Renal cortex interstitium (tissue), 15 donors: Measurements from ENCODE around the gene AGER. TPM values are rescaled to one million over a fixed set of nuclear protein-coding genes. Genes with fewer than 3 reads are reported as not detected.
"Not testable (repeated sequence)": the region's sequence is repeated elsewhere in the genome, so short reads cannot be mapped to it uniquely, and the experiment has no call there.

Experiments used
- DNase-seq, 11 donors: peaks; one replicate each; pipeline ENCODE4 v3.0.0-alpha.2; 2013; ENCODE audit warnings: low read depth in 9 of 11, low spot score in 4 of 11; ENCODE audit errors: extremely low read depth in 1 of 11
- long read RNA-seq, 16 experiments: transcript quantifications; one replicate each; lab custom pipeline, GENCODE V29; 2026
- polyA plus RNA-seq, 3 donors: library from polyadenylated mRNA; unstranded; fragments of 120-200 nt; gene quantifications; one replicate each; pipeline ENCODE4 v1.2.1, GENCODE V29; 2013; ENCODE audit not compliant: insufficient read length in 3 of 3

AGER gene
- polyA plus RNA-seq: 10 to 100 TPM; 23.8 to 25.3 (median 24.9) TPM
- long read RNA-seq, donor 1, partial matches to known transcripts: 0 of 2 reads
- long read RNA-seq, donor 1, other reads (novel, unspliced or antisense): 0 of 2 reads
- long read RNA-seq, donor 2: 0 reads
- long read RNA-seq, donor 3, partial matches to known transcripts: 0 of 1 reads
- long read RNA-seq, donor 3, other reads (novel, unspliced or antisense): 0 of 1 reads
- long read RNA-seq, donor 4, partial matches to known transcripts: 0 of 3 reads
- long read RNA-seq, donor 4, other reads (novel, unspliced or antisense): 0 of 3 reads
- long read RNA-seq, donor 5: 0 reads
- long read RNA-seq, donor 6, partial matches to known transcripts: 0 of 4 reads
- long read RNA-seq, donor 6, other reads (novel, unspliced or antisense): 0 of 4 reads
- long read RNA-seq, donor 7, partial matches to known transcripts: 0 of 2 reads
- long read RNA-seq, donor 7, other reads (novel, unspliced or antisense): 0 of 2 reads
- long read RNA-seq, donor 8: 0 reads
- long read RNA-seq, donor 9, partial matches to known transcripts: 0 of 4 reads
- long read RNA-seq, donor 9, other reads (novel, unspliced or antisense): 0 of 4 reads
- long read RNA-seq, donor 10, partial matches to known transcripts: 0 of 3 reads
- long read RNA-seq, donor 10, other reads (novel, unspliced or antisense): 0 of 3 reads
- long read RNA-seq, donor 11: 0 reads
- long read RNA-seq, donor 12, partial matches to known transcripts: 0 of 1 reads
- long read RNA-seq, donor 12, other reads (novel, unspliced or antisense): 0 of 1 reads
- long read RNA-seq, donor 13: 0 reads
- long read RNA-seq, donor 14, partial matches to known transcripts: 0 of 3 reads
- long read RNA-seq, donor 14, other reads (novel, unspliced or antisense): 0 of 3 reads
- long read RNA-seq, donor 15, partial matches to known transcripts: 0 of 1 reads
- long read RNA-seq, donor 15, other reads (novel, unspliced or antisense): 0 of 1 reads
- long read RNA-seq, donor 16, partial matches to known transcripts: 0 of 2 reads
- long read RNA-seq, donor 16, other reads (novel, unspliced or antisense): 0 of 2 reads

DNA sequence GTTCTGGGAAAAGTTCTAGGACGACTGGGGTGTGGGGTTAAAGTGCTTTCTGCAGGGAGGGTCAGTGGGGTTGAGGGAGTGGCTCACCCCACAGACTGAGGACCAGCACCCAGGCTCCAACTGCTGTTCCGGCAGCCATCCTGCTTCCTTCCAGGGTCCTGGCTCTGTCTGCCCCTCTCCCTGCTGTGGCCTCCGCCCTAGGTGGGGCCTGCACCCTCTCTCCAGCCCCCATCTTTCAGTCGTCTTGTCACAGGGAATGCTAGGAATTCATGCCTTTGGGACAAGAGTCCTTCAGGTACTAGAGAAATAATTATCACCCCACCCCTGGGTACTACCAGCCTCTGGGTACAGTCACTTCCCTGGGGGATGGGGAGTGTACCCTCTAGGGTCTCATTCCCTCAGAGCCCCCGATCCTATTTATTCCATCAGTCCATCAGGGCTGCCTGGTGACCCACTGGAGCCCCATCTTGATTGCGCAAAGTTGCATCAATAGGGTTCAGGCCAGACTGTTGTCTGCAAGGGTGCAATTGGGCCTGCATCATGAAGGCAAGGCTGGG lies at the start of gene AGER:
Gene AGER (minus strand): TSS at position 170 of the 557 bp plus-strand sequence. CDS start 31 bp downstream, at position 139.
- no peak for DNase-seq

DNA sequence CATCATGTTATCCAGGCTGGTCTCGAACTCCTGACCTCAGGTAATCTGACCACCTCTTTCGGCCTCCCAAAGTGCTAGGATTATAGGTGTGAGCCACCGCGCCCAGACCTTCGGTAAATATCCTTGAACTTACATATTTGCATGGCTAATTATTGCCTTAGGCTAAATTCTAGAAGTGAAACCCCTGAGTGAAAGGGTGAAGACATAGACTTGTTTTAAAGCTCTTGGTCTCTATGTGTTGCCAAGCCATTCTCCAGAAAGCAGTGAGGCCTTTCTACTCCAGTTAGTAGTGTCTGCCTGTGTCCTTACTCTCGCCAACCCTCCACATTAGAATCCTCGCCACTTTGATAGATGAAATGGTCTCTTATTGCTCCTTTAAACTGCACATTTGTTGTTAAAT lies 42.4 kb upstream of the AGER start:
- DNase-seq: no peak

GRCh38 chr6:32224696-32225095 lies 40.6 kb upstream of the AGER start:
- no peak for DNase-seq

- no peak for DNase-seq
Observed at GRCh38 chr6:32223258-32224235, 39.5 kb upstream of the AGER start, which contains the start of gene NOTCH4. Gene NOTCH4 (minus strand): TSS chr6:32224067. CDS start chr6:32223928, 139 bp downstream.

GRCh38 chr6:32222333-32223230 lies 38.5 kb upstream of the AGER start:
- DNase-seq: no peak

- no peak for DNase-seq
Observed at GRCh38 chr6:32220021-32220420, 36.0 kb upstream of the AGER start.

DNA sequence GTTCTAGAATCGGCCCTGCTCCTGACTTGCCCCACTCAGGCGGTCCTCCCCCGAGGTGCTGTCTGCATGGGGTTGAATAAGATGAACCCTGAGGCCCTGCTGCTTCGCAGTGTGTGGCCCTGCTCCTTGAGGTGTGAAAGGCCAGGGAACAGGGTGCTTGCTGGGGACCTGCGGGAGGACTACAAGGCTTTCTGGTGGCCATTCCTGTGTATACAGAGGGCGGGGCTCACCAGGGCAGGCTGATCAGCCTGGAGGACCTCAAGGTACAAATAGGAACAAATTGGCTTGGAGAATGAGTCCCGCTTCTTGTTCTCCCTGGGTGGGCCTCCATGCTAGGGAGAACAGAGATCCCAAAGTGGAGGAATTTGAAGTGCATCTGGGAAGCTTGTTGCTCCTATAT lies 34.1 kb upstream of the AGER start:
- no peak for DNase-seq

DNA sequence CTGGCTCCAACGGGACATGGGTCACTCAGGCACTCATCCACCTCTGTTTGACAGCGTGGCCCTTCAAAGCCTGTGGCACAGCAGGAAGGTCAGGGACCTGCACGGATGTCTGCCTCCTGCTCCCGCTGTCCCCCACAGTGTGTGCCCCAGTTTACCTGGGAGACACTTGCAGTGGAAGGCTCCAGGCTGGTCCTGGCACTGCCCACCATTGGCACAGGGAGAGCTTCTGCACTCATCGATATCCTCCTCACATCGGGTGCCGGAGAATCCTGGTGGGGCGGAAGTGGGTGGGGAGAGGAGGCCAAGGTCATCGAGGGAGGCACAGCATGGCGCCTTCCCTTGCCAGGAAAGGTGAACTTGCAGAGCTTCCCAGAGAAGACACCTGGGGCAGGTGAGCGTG lies 32.9 kb upstream of the AGER start:
- DNase-seq: no peak

GRCh38 chr6:32216285-32216684 lies 32.2 kb upstream of the AGER start:
- DNase-seq: no peak

DNA sequence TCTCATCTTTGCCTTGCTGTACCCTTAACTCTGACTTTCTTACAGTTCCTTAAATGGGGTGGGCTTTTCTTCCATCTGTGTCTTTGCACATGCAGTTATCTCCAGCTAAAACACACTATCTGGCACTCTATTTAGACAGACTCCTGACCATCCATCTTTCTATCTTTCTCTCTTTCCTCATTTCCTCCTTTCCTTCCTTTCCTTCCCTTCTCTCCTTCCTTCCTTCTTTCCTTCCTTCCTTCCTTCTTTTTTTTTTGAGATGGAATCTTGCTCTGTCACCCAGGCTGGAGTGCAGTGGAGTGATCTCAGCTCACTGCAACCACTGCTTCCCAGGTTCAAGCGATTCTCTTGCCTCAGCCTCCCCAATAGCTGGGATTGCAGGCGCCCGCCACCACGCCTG lies 31.6 kb upstream of the AGER start:
- no peak for DNase-seq

DNA sequence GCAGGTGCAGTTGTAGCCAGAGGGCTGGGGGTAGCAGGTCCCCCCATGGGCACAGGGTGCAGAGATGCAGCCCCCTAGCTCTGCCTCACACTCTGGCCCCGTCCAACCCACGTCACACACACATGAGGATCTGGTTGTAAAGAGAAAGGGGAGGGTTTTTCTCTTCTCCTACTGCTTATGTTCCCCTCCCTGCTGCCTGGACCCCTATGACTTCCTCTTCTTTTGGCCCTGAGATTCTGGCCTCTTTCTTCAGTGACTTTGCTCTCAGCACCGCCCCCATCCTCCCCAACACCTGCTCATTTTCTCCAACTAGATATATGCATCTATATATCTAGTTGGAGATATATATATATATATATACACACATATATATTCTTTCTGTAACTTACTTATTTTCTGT lies 30.1 kb upstream of the AGER start:
- DNase-seq: no peak

- DNase-seq: no peak
Observed at GRCh38 chr6:32213649-32214048, 29.6 kb upstream of the AGER start.

DNA sequence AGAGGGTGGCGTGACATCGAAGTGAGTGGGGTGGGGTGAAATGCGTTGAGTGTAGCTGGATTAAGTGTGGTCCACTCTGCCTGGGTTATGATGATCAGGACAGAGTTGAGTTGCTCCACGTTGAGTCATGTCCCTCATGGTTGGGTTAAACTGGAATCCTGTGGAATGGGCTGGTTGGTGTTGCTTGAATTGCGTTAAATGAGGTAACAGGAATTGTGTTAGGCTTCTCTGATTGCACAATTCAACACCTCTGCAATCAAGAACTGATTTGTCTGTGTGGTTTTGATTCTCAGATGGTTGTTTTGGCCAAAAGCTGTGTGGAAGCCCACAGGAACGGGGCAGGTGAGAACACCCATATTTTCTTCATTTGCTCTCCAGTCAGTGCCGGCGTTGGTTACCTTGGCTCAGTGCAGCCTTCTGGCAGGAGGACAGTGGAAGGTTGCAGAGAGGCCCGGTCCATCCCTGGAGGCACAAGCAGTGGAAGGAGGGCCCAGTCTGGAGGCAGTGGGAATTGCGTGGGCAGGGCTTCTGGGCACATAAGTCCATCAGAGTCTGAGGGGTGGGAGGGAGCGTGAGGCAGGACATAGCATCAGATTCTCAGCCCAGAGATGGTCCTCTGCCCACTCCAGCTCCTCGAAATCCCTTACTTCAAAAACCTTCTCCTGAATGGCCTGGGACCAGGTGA lies 28.2 kb upstream of the AGER start:
- DNase-seq: no peak

DNA sequence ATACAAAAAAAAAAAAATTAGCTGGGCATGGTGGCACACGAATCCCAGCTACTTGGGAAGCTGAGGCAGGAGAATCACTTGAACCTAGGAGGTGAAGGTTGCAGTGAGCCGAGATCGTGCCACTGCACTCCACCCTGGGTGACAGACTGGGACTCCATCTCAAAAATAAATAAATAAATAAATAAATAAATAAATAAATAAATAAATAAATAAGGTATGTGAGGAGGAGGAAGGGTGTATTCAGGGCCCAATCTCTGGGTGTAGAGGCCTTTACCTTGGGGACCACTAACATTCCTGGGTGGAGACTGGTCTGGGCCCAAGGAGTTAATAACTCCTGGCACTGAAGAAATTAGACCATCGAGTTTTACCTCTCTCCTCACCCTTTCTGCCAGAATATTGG lies 27.4 kb upstream of the AGER start:
- DNase-seq: not testable (repeated sequence)

DNA sequence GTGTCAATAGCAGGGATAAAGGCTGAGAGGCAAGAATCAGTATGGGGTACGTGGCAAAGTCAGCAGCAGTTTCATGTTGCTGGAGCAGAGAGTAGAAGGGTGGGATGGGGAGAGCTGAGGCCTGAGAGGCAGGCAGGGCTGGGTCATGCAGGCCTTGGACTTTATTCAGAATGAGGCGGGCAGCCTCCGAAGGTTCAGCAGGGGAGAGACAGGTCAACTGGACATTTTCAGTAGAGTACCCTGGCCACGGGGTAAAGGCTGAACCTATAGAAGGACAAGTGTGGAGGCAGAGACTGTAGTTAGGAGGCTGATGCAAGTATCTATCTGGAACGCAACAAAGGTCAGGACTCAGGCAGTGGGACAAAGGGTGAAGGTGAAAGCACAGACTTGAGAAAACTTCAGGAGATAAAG lies 26.1 kb upstream of the AGER start:
- no peak for DNase-seq

DNA sequence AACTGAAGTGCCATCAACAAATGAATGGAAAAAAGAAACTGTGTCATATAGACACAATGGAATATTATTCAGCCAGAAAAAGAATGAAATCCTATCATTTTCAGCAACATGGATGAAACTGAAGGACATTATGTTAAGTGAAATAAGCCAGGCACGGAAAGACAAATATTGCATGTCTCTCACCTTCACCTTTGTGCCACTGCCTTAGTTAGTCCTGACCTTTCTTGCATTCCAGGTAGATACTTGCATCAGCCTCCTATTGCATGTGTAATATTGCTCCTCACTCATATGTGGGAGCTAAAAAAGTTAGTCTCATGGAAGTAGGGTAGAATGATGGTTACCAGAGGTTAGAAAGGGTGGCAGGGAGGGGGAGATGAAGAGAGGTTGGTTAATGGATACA lies 24.9 kb upstream of the AGER start:
- DNase-seq: no peak

DNA sequence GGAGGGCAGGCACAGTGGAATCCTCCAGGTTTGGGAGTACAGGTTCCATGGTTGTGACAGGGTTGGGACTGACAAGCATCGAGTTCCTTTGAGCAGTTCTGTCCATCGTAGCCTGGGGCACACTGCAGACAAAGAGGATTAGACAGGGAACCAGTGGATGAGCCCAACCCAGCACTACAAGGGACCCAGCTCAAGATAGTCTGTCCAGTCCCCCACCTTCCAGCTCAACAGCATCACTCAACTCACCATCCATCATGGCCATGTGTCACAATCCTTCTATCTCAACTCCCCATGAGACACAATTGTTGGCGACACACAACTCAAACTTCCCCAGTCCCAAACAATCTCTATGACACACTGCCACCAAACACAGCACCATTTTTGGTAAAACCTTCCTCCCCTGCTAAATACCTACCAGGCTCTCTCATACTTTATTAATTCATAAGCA lies 20.2 kb upstream of the AGER start:
- no peak for DNase-seq
